Glutamatergic neuron (in vitro differentiated cells): ENCODE results near the gene SPTLC2. TPM values are rescaled to one million over a fixed set of nuclear protein-coding genes. Genes with fewer than 3 reads are reported as not detected.

ENCODE experiments used
- DNase-seq: peaks from one replicate; pipeline ENCODE4 v3.0.0; 2022
- H3K27ac Mint-ChIP-seq: one replicate; pipeline ENCODE4 v1.8.0; 2020; ENCODE audit warnings: mild to moderate bottlenecking, mixed read lengths, inconsistent platforms; ENCODE audit not compliant: unreplicated experiment
- H3K27me3 Mint-ChIP-seq: one replicate; pipeline ENCODE4 v1.8.0; 2020; ENCODE audit warnings: mild to moderate bottlenecking, moderate library complexity, mixed read lengths, inconsistent platforms; ENCODE audit not compliant: unreplicated experiment
- H3K36me3 Mint-ChIP-seq: one replicate; pipeline ENCODE4 v1.8.0; 2020; ENCODE audit warnings: mild to moderate bottlenecking, mixed read lengths, inconsistent platforms; ENCODE audit not compliant: unreplicated experiment
- H3K4me1 Mint-ChIP-seq: one replicate; pipeline ENCODE4 v1.8.0; 2020; ENCODE audit warnings: mild to moderate bottlenecking, low read depth, mixed read lengths, inconsistent platforms; ENCODE audit not compliant: unreplicated experiment
- H3K4me3 Mint-ChIP-seq: one replicate; pipeline ENCODE4 v1.8.0; 2020; ENCODE audit warnings: mild to moderate bottlenecking, mixed read lengths, inconsistent platforms; ENCODE audit not compliant: unreplicated experiment
- H3K9me3 Mint-ChIP-seq: one replicate; pipeline ENCODE4 v1.8.0; 2020; ENCODE audit warnings: mild to moderate bottlenecking, moderate library complexity, mixed read lengths, inconsistent platforms; ENCODE audit not compliant: unreplicated experiment
- CTCF ChIP-seq: fragments of 200-600 bp; sonication (generic); IDR thresholded peaks from one replicate; pipeline ENCODE4 v1.5.0; 2021; ENCODE audit not compliant: partially characterized antibody, unreplicated experiment
- total RNA-seq: library from RNA; stranded (reverse); fragmentation: NEBNext Ultra II Directional; extraction: Animal tissue kit (Norgen Biotek cat#: 25700); gene quantifications from one replicate; pipeline ENCODE4 v1.2.1, GENCODE V29; 2021; ENCODE audit not compliant: unreplicated experiment

Gene SPTLC2
- total RNA-seq, 1 donor from 2014 or later, result 33.9 TPM

DNA sequence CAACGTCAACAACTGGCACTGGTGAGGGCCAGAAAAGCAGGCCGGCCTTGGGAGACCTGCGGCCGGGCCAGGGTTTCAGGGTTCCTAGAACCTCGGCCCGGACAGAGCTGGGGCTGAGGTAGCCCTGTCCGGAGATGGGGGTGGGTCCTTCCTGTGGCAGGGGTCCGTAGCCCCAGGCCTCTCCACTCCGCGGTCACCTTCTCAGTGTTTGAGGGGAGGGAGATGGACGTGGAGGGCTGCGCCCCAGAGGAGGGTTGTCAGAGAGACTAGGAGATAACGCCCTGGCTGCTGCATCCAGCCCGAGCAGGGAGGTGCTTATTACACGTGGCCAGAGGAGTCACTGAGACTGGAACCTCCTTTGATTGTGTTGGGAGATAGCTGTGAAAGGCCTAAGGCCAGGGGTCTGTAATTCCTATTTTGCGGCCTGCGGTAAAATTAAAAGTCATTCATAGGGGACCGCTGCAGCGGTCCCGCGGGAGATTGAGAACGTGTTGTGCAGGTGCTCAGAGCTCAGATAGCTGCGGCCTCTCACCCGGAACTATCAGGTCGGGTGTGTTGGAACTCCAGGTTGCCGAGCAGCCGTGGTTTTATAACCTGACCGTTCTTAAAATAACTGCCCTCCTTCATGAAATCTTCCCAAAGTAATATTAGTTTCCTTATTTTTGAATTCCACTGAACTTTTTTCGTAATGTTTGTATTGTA is 158.0 kb downstream of the SPTLC2 start:
- peak overlapping the region; percentile 100 for H3K27ac Mint-ChIP-seq
- peaks cover 13% of the 10 kb centered on the region for H3K4me1 Mint-ChIP-seq
- peaks cover 5% of the 10 kb centered on the region for H3K9me3 Mint-ChIP-seq
- DNase-seq, result peak; percentile 62
- peaks cover 2% of the 10 kb centered on the region for H3K27me3 Mint-ChIP-seq
- H3K36me3 Mint-ChIP-seq, result no peaks in the 10 kb centered on the region
- TF ChIP-seq CTCF, result no peak
- H3K4me3 Mint-ChIP-seq, result peak overlapping the region; percentile 100

GRCh38 chr14:77457522-77458248 is 158.8 kb downstream of the SPTLC2 start, which contains the start of the genes AHSA1 and VIPAS39:
TSS of gene AHSA1 (plus strand) at chr14:77458093. CDS start at chr14:77458190, 97 bp downstream.
TSS of gene VIPAS39 (minus strand) at chr14:77457601. CDS start at chr14:77454102, 3,499 bp downstream.
- H3K36me3 Mint-ChIP-seq, result no peaks in the 10 kb centered on the region

GRCh38 chr14:77457115-77457521 is 159.3 kb downstream of the SPTLC2 start:
- H3K4me3 Mint-ChIP-seq, result peak overlapping the region; percentile 100
- H3K9me3 Mint-ChIP-seq, result peaks cover 5% of the 10 kb centered on the region
- H3K27me3 Mint-ChIP-seq, result peaks cover 2% of the 10 kb centered on the region
- no peak for DNase-seq
- TF ChIP-seq CTCF, result no peak
- no peaks in the 10 kb centered on the region for H3K36me3 Mint-ChIP-seq
- H3K27ac Mint-ChIP-seq, result peak overlapping the region; percentile 100
- H3K4me1 Mint-ChIP-seq, result peaks cover 13% of the 10 kb centered on the region

More at GRCh38 chr14:77457522-77458248, 158.8 kb downstream of the SPTLC2 start, which contains the start of the genes AHSA1 and VIPAS39:
- TF ChIP-seq CTCF, result no peak
- Mint-ChIP-seq H3K27ac (peak within 1 kb of the TSS; percentile 100), H3K4me3 (peak within 1 kb of the TSS; percentile 100), H3K4me1 (peaks cover 13% of the 10 kb centered on the region), H3K9me3 (peaks cover 5% of the 10 kb centered on the region), H3K27me3 (peaks cover 2% of the 10 kb centered on the region)
- DNase-seq, result peak; percentile 88

Other genes starting within 250 kb of the SPTLC2 start
- 9.8 TPM for gene TMED8, start 239.5 kb downstream of the SPTLC2 start, total RNA-seq
- gene SAMD15, start 239.3 kb downstream of the SPTLC2 start, total RNA-seq, result 0.47 TPM
- gene NOXRED1, start 193.1 kb downstream of the SPTLC2 start, total RNA-seq, result 0.69 TPM
- gene VIPAS39, start 159.0 kb downstream of the SPTLC2 start, total RNA-seq, result 31.6 TPM
- 117 TPM for gene AHSA1, start 158.5 kb downstream of the SPTLC2 start, total RNA-seq
- not detected for gene ISM2, start 117.8 kb downstream of the SPTLC2 start, total RNA-seq
- 16.0 TPM for gene ALKBH1, start 91.4 kb upstream of the SPTLC2 start, total RNA-seq
- 126 TPM for gene SLIRP, start 91.5 kb upstream of the SPTLC2 start, total RNA-seq
- gene SNW1, start 144.5 kb upstream of the SPTLC2 start, total RNA-seq, result 71.8 TPM
- 5.6 TPM for gene ADCK1, start 183.5 kb upstream of the SPTLC2 start, total RNA-seq